HG03064 (cell line): Measurements from ENCODE around the gene EMD.
"Not testable (repeated sequence)": the region's sequence is repeated elsewhere in the genome, so short reads cannot be mapped to it uniquely, and the experiment has no call there.

ENCODE experiments used
- ATAC-seq: cut with Tn5 transposase; IDR thresholded peaks from one replicate; pipeline ENCODE4 v1.9.1; 2021; ENCODE audit warnings: low read depth; ENCODE audit not compliant: unreplicated experiment

The EMD gene

DNA sequence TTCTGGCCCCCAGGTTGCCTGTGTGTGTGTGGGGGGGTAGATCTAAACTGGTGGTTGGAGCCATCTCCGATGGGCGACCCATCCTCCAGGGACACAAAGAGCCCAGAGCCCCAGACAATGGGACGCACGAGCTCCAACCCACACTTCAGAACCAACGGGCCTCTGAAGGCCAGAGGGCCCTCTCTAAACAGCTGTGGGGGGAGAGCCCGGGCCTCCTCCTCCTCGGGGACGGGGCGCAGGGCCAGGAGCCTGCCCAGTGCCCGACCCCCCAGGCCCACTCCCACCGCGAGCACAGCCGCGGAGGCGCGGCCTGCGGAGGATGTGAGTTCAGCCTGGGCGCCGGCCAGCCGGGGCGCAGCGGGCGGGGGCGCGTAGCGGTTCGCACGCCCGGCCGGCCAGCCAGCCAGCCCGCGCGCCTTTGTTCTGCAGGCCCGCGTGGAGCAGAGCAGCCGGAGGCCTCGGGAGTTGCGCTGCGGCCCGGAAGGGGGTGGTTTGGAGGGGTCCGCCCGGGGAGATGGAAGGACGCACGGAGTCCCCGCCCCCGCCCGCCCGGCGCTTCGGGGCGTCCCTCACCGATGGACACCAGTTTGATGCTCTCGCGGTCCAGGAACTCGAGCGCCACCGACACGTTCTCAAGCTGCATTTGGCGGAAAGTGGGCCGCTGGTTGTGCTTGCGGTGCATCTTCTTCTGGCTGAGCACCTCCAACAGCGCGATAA, 8.6 kb upstream of the EMD start:
- ATAC-seq = no peak

DNA sequence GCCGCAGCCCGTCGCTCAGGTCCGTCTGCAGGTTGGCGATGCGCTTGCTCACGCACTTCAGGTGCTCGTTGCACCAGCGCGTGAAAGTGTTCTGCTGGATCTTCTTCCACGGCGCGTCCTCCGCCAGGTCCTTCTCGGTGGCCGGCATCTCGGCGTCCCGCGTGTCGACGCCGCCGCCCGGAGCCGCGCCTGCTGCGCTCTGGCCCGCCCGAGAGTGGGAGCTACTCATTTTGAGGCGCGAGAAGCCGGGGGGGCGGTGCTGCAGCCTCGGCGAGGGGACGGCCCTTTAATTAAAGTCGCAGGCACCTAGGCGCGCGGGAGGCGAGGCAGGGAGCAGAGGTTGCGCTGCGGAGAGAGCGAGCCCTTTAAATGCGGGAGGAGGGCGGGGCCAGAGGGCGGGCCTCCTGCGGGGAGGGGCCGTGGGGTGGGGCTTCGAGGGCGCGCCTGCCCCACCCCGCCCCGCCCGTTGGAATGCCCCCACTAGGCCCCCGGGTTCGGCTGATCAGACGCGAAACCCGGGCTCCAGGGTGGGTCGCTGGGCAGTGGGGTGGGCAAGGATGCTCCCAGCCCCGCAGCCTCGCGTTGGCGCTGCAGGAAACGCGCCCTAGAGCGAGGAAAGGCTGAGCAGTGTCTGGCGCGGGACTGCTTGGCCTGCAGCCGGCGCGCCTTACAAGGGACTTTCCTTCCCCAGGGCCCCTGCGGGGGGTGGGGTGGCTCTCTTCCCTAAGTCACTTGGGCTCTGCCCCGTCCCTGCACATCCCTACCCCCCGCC, 7.9 kb upstream of the EMD start:
- ATAC-seq = peak; percentile 56

GRCh38 chrX:154371789-154372300, 7.2 kb upstream of the EMD start:
- ATAC-seq = peak; percentile 3

- no peak for ATAC-seq
Observed at GRCh38 chrX:154372612-154373022, 6.5 kb upstream of the EMD start.

DNA sequence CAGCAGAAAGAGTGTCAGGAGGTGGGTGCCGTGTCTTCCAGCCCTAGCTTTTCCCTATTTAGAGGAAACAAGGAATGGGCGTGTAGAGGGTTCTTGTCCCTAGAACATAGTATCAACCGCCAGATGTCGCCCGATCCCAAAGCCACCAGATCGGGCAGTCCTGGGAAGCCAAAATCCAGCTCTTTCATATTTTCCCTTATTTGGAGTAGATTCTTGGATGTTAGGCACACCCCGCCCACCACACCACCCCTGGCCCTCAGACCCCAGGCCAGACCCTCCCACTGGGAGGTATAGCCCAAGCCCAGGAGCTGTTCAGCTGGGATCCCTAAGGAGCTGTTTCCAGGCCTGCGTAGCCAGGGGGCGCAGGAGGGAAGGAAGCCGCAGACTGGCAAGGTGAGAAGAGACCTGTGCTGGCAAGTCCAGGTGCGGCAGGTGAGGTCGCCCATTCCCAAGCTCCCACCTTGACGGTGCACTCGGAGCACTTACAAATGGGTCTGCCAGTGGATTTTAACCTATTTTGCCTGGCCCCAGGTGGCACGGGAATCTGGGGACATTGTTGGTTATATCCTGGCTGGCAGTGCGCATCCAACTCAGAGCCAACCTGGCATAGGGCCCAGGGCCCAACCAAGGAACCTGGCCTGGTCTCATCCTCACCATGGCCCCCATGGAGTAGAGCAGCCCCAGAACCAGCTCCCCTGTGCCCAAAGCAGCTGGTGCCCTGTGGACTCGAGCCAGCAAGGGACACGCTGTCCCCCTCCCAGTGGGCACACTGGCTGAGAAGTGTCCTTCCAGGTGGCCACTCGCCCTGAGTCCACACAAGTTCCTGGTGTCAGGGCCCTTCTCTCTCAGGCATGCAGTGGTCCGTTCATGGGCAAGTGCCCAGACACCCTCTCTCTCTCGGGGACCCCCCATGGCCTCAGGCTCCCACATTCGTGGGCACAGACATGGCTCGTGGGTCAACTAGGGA, 5.5 kb upstream of the EMD start:
- ATAC-seq = no peak

DNA sequence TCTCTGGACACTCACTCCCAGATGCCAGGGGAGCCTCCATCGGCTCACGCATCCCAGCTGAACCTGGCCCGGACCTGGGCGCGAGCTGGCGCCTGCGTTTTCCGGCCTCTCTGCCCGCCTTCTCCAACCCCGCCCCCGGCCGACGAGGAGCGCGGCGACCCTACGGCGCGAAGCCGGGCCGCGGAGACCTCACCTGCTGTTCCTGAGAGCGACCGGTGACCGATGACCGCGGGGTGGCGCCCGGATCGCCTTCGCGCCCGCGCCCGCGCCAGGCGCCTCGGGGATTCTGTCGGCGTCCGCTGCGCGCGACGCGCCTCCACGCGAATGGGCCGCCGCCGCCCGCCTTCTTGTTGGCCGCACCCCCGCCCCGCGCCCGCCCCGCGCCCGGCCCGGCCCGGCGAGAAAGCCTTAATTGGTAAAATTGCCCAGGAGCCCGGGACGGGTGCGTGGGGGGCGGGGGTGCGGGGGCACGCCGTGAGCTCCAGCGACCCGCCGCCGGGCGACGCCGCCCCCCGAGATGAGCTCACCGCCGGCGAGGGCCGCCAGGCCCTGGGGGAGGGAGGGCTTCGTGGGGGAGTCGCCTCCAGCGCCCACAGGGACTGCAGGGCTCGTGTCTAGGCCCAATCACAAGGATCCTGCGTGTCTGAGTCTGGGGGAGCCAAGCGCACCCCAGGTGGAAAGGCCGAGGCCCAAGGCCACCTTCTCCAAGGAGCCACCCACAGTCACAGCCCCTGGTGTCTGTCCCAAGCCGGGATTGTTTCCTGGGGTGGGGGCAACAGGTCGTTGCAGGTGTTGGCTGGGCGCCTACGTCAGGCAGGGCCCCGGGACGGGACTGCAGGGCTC, 4.6 kb upstream of the EMD start, which contains the start of gene FLNA:
TSS of gene FLNA (minus strand) at position 322 of the 843 bp plus-strand sequence. CDS start 3,389 bp downstream, outside the sequence.
- no peak for ATAC-seq

DNA sequence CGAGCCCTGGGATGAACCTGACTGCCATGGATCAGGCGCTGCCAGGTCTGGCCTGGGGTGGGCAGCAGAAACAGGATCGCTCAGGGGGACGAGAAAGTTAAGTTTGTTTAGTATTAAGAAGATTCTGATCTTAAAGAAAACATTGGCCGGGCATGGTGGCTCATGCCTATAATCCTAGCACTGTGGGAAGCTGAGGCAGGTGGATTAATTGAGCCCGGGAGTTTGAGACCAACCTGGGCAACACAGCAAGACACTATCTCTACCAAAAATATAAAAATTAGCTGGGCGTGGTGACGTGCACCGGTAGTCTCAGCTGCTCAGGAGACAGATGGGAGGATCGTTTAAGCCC, 4.0 kb upstream of the EMD start:
- ATAC-seq = no peak

- no peak for ATAC-seq
Observed at GRCh38 chrX:154376774-154377173, 2.3 kb upstream of the EMD start.

GRCh38 chrX:154378059-154378798, 866 bp upstream of the EMD start:
- ATAC-seq = no peak

DNA sequence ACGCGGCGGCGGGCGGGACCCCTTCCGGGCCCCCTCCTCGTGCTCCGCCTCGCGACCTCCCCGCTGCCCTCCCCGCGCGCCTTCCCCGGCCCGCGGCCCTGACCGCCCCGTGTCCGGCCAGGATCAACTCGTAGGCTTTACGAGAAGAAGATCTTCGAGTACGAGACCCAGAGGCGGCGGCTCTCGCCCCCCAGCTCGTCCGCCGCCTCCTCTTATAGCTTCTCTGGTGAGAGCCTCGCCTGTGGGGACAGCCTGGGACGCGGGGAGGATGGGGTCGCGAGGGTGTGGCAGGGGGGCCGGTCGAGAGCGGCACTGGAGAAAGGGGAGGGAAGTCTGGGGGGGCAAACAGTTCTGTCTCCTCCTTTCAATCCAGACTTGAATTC, 465 bp downstream of the EMD start:
- ATAC-seq = no peak

- ATAC-seq = no peak
Observed at GRCh38 chrX:154380153-154380552, 1.1 kb downstream of the EMD start.

GRCh38 chrX:154380787-154381186, 1.7 kb downstream of the EMD start:
- no peak for ATAC-seq

DNA sequence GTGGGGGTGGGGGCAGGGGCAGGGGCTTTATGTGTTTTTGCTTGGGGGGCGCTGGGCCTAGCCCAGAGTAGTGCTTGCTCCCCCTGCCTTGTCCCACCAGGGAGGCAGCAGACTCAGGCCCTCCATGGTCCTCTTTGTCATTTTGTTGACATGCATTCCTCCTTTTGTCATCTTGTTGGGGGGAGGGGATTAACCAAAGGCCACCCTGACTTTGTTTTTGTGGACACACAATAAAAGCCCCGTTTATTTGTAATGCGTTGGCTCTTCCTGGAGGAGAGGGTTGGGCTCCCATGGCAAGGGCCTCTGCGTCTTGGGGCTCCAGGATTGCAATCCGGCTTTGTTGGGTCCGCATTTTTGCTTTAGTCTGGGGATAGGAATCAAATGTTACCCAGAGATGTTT, 2.2 kb downstream of the EMD start:
- no peak for ATAC-seq

DNA sequence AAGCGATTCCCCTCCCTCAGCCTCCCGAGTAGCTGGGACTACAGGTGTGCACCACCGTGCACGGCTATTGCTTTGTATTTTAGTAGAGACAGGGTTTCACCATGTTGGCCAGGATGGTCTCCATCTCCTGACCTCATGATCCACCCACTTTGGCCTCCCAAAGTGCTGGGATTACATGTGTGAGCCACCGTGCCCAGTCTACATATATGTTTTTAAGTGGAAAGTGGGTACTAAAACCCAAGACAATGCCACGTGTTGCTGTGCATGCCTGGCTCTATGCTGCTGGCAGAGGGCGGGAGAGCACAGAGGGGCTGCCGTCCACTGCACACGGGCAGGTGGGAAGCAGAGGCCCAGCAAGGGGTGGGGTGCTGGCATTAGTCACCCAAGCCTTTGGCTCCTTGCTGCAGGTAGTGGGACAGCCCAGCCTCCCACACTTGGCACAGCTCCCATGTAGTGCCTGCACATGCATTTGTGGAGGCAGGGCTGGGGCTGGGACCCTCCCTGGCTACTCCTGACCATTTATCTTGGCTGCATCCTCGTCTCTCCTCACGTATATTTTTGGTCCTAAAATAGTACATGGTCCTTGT, 3.5 kb downstream of the EMD start:
- no peak for ATAC-seq

DNA sequence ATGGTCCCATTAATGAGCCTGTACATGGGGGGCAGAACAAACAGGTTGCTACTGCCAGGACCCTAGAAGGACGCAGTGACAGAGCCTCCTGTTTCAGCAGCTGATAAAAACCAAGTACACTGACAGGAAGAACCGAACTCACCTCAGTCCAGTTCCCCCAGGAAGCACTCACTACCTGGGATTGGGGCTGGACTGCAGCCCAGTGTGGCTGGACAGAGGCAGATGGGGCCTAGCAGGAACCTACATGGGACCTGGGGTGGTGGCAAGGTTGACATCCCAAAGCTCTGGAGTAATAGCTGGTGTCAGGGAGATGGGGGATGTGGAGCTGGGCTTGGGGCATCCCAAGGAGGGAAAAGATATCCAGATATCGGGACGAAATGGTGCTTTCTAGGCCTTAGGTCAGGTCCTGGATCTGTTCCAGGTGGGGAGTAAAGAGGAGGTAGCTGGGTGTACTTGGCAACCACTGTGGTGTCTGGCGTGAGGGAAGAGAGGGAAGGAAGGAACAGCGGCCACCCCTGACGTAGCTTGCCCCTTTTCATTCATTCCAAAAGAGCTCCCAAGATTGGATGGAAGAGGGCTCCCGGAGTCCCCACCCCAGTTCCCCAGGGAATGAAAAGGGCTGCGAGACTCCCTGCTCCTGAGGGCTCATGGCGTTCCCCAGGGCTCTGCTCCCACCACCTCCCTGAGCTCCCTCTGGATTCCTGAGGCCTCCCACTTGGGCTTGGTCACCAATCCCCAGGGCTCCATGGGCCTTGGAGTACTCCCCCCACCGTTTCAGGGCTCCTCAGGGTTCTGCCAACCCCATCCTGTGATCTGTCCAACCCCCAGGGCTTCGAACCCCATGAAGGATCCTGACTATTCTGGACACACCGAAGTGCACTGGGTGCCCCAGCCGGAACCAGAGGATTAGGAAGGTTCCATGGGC, 4.5 kb downstream of the EMD start:
- no peak for ATAC-seq

DNA sequence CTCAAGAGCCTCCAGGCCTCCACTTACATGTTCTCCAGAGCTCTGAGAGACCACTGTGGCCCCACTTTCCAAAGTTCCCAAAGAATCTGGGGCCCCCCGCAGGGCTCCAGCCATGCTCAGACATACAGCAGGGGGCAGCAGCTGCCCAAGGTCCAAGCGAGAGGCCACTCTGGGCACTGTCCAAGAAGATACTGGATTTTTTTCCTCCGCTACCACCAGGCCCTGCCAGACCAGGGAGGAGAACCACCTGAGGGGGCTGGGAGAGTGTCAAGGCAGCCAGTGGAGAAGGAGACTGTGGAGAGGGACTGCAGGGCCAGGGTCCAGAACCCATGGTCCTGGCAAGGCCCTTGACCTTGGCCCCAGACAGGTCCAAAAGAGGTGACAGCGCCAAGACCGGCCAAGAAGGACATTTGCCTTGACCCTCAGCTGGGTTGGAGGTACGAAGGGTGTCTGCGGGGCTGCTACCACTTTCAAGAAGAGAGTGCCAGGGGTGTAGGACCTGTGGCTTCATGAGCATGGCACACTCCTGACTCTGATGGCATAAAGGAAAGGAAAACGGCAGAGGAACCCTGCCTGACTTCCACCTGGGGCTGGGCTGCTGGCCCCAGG, 5.3 kb downstream of the EMD start:
- ATAC-seq = no peak

- ATAC-seq = not testable (repeated sequence)
Observed at GRCh38 chrX:154388094-154388493, 9.0 kb downstream of the EMD start.
